Endothelial cell of umbilical vein (primary cell): ENCODE results near the gene TAS2R38. TPM values are rescaled to one million over a fixed set of nuclear protein-coding genes. Genes with fewer than 3 reads are reported as not detected.

Experiments used
- BruUV-seq: library from RNA; stranded (reverse); fragments of 400-500 nt; replicated peaks from 2 replicates; lab custom pipeline; 2021; lab: Mats Ljungman, UMichigan
- CTCF ChIA-PET: fragments of 300-600, 350-600 bp; sonication (Branson Sonifier 250); formaldehyde crosslinking; loops from one replicate; lab custom pipeline; 2021; ENCODE audit warnings: antibody characterized with exemption, inconsistent platforms; lab: Charles Lee
- POLR2A ChIA-PET: fragments of 300-600, 350-600 bp; sonication (Branson Sonifier 250); formaldehyde crosslinking; loops from one replicate; lab custom pipeline; 2021; ENCODE audit warnings: antibody characterized with exemption, inconsistent platforms; lab: Charles Lee
- DNase-seq: peaks from one replicate; pipeline ENCODE4 v3.0.0-alpha.2; 2011; ENCODE audit warnings: low read depth, low spot score
- FAIRE-seq: peaks from 2 replicates; lab custom pipeline; 2011; peaks lifted over from hg19 to GRCh38; lab: Jason Lieb, UNC
- H2AFZ ChIP-seq: 2 replicates; pipeline ENCODE4 v1.6.0; 2012; ENCODE audit warnings: low read depth, low read length, control low read depth, inconsistent platforms
- H3K27ac ChIP-seq: 2 replicates; pipeline ENCODE4 v1.5.1; 2011; ENCODE audit warnings: low read depth, mild to moderate bottlenecking, control low read depth, low read length, moderate library complexity; ENCODE audit not compliant: insufficient read depth
- H3K27me3 ChIP-seq, 2 experiments: 2 replicates each; pipeline versions ENCODE4 v1.6.0 to v1.6.1; 2011; ENCODE audit warnings: low read length in 2 of 2, mixed read lengths in 1 of 2; ENCODE audit not compliant: control insufficient read depth in 2 of 2, insufficient read depth in 2 of 2
- H3K36me3 ChIP-seq, 2 experiments: 2 replicates in 1 of 2; 3 replicates in 1 of 2; pipeline ENCODE4 v1.5.1; 2011; ENCODE audit warnings: low read length in 2 of 2, mild to moderate bottlenecking in 1 of 2, moderate library complexity in 1 of 2; ENCODE audit not compliant: control insufficient read depth in 2 of 2, insufficient read depth in 2 of 2; ENCODE audit errors: extremely low read depth in 1 of 2
- H3K4me1 ChIP-seq: 3 replicates; pipeline ENCODE4 v1.5.1; 2011; ENCODE audit warnings: mild to moderate bottlenecking, low read length; ENCODE audit not compliant: control insufficient read depth, insufficient read depth; ENCODE audit errors: extremely low read depth
- H3K4me2 ChIP-seq: 2 replicates; pipeline ENCODE4 v1.6.1; 2011; ENCODE audit warnings: low read length, control low read depth, mixed read lengths; ENCODE audit not compliant: insufficient read depth
- H3K4me3 ChIP-seq, 3 experiments: fragments of 200-600 bp in 1 of 3; sonication (generic), shearing (Covaris generic) in 1 of 3; replicated peaks in 1 of 3; 2 replicates each; pipeline ENCODE4 v1.5.1; 2011 to 2016; ENCODE audit warnings: control low read depth in 3 of 3, low read length in 3 of 3, mild to moderate bottlenecking in 2 of 3, inconsistent platforms in 1 of 3, low read depth in 1 of 3, moderate library complexity in 1 of 3; ENCODE audit not compliant: insufficient read depth in 1 of 3
- H3K79me2 ChIP-seq: 2 replicates; pipeline ENCODE4 v1.6.0; 2012; ENCODE audit warnings: low read length, inconsistent platforms; ENCODE audit not compliant: control insufficient read depth, insufficient read depth
- H3K9ac ChIP-seq: replicated peaks from 2 replicates; pipeline ENCODE3; 2011; ENCODE audit warnings: low read length, control low read depth; ENCODE audit not compliant: insufficient read depth; ENCODE audit errors: extremely low read depth
- H3K9me1 ChIP-seq: replicated peaks from 3 replicates; pipeline ENCODE4 v1.6.0; 2011; ENCODE audit warnings: mild to moderate bottlenecking, low read length; ENCODE audit not compliant: control insufficient read depth, insufficient read depth; ENCODE audit errors: extremely low read depth
- H3K9me3 ChIP-seq: replicated peaks from 2 replicates; pipeline ENCODE4 v1.5.1; 2012; ENCODE audit warnings: low read length, inconsistent platforms; ENCODE audit not compliant: control insufficient read depth, insufficient read depth
- H4K20me1 ChIP-seq: replicated peaks from 2 replicates; pipeline ENCODE3; 2011; ENCODE audit warnings: mild to moderate bottlenecking, low read length; ENCODE audit not compliant: control insufficient read depth, insufficient read depth; ENCODE audit errors: extremely low read depth
- CTCF ChIP-seq, 2 donors: IDR thresholded peaks; 1 replicate in 1 of 2; 2 replicates in 1 of 2; pipeline ENCODE4 v1.5.1; 2011; ENCODE audit warnings: low read length in 2 of 2, mild to moderate bottlenecking in 2 of 2, moderate library complexity in 2 of 2, control low read depth in 1 of 2, inconsistent platforms in 1 of 2, low read depth in 1 of 2; ENCODE audit not compliant: insufficient read depth in 1 of 2; ENCODE audit errors: extremely low read depth in 1 of 2
- EZH2 ChIP-seq: IDR thresholded peaks from 2 replicates; pipeline ENCODE4 v1.6.1; 2012; ENCODE audit warnings: borderline replicate concordance, low read depth, mild to moderate bottlenecking, moderate library complexity, low read length, inconsistent platforms; ENCODE audit not compliant: severe bottlenecking
- FOS ChIP-seq: IDR thresholded peaks from 2 replicates; pipeline ENCODE4 v1.6.1; 2011; ENCODE audit warnings: mild to moderate bottlenecking, low read length, moderate library complexity, borderline replicate concordance; ENCODE audit not compliant: insufficient read depth
- GATA2 ChIP-seq: IDR thresholded peaks from 2 replicates; pipeline ENCODE4 v1.7.0; 2011; ENCODE audit warnings: low read depth, mild to moderate bottlenecking, moderate library complexity, mixed read lengths, low read length; ENCODE audit not compliant: insufficient read length, insufficient read depth
- JUN ChIP-seq: IDR thresholded peaks from 2 replicates; pipeline ENCODE4 v1.6.1; 2011; ENCODE audit warnings: borderline replicate concordance, low read depth; ENCODE audit not compliant: insufficient read length, insufficient read depth
- MAX ChIP-seq: IDR thresholded peaks from 2 replicates; pipeline ENCODE4 v1.6.1; 2011; ENCODE audit not compliant: insufficient read depth, insufficient read length
- MYC ChIP-seq: IDR thresholded peaks from one replicate; pipeline ENCODE4 v1.6.1; 2011; ENCODE audit warnings: mild to moderate bottlenecking, low read depth, low read length
- POLR2A ChIP-seq: IDR thresholded peaks from 2 replicates; pipeline ENCODE4 v1.6.1; 2012; ENCODE audit warnings: low read depth, mild to moderate bottlenecking, control low read depth, low read length
- POLR2AphosphoS5 ChIP-seq: IDR thresholded peaks from 2 replicates; pipeline ENCODE4 v1.6.1; 2012; ENCODE audit warnings: low read depth, mild to moderate bottlenecking, control low read depth, low read length, moderate library complexity; ENCODE audit not compliant: insufficient read depth
- dilution Hi-C: fragments of 300-500 bp; cut with MboI; formaldehyde crosslinking; loops from one replicate; pipeline ENCODE4 v1.15.0; 2019; ENCODE audit warnings: low sequenced_read_pairs; ENCODE audit not compliant: extremely low pct_ligation_motif_present
- intact Hi-C: fragments of 100-400 bp; cut with micrococcal nuclease; formaldehyde crosslinking; loops from one replicate; pipeline ENCODE4 v1.10.0; 2022
- polyA plus RNA-seq, 4 experiments: library from polyadenylated mRNA; depleted of rRNA in 3 of 4; stranded (reverse) in 3 of 4; unstranded in 1 of 4; fragments of >200 nt; gene quantifications; 2 replicates each; pipeline versions ENCODE4 v1.2.1 to v1.2.3, GENCODE V29; 2011 to 2012; ENCODE audit warnings: missing spikeins in 1 of 4
- total RNA-seq: library from RNA; stranded (reverse); gene quantifications from 2 replicates; pipeline ENCODE4 v1.2.3, GENCODE V29; 2021

Gene TAS2R38
- total and polyA plus RNA-seq, 2 donors (not counting 3 experiments of a cell fraction or from before 2014, with no cell fraction given), result not detected

- TF ChIP-seq MYC (no peak), EZH2 (no peak), JUN (no peak), GATA2 (no peak), FOS (no peak), CTCF (IDR thresholded peaks at IDR 0.05; ENCODE audit: extremely low read depth in 1 of 2, insufficient read depth in 1 of 2, low read depth in 1 of 2, low read length in 2 of 2) (no peak), POLR2AphosphoS5 (no peak), POLR2A (no peak), MAX (no peak)
- no peak overlapping the region for H3K4me2 ChIP-seq
- H3K27me3 ChIP-seq, result no peaks in the 10 kb centered on the region
- dilution Hi-C loops (no loop called here), intact Hi-C loops (no loop called here)
- ChIA-PET CTCF (no interaction called here), POLR2A (no interaction called here)
- no peak overlapping the region for H2AFZ ChIP-seq
- no peak for DNase-seq
- H3K27ac ChIP-seq, result no peak overlapping the region
- H4K20me1 ChIP-seq, result no peaks in the 10 kb centered on the region
- BruUV-seq, result no TSS peak
- H3K36me3 ChIP-seq, result no peaks in the 10 kb centered on the region
- FAIRE-seq, result no peak
- H3K9me1 ChIP-seq, result no peaks in the 10 kb centered on the region
- H3K9me3 ChIP-seq, result no peaks in the 10 kb centered on the region
- H3K4me1 ChIP-seq, result no peaks in the 10 kb centered on the region
- no peak overlapping the region for H3K4me3 ChIP-seq
- H3K9ac ChIP-seq, result no peak overlapping the region
- H3K79me2 ChIP-seq, result no peaks in the 10 kb centered on the region
Measured at GRCh38 chr7:142010952-142011548, 37.5 kb upstream of the TAS2R38 start.
